ENCODE data around the gene VPS13D. TPM values are rescaled to one million over a fixed set of nuclear protein-coding genes. Genes with fewer than 3 reads are reported as not detected.
"Not testable (repeated sequence)": the region's sequence is repeated elsewhere in the genome, so short reads cannot be mapped to it uniquely, and the experiment has no call there.

VPS13D gene
- total RNA-seq, 2 experiments from 2014 or later = 52.6 to 53.3 TPM

DNA sequence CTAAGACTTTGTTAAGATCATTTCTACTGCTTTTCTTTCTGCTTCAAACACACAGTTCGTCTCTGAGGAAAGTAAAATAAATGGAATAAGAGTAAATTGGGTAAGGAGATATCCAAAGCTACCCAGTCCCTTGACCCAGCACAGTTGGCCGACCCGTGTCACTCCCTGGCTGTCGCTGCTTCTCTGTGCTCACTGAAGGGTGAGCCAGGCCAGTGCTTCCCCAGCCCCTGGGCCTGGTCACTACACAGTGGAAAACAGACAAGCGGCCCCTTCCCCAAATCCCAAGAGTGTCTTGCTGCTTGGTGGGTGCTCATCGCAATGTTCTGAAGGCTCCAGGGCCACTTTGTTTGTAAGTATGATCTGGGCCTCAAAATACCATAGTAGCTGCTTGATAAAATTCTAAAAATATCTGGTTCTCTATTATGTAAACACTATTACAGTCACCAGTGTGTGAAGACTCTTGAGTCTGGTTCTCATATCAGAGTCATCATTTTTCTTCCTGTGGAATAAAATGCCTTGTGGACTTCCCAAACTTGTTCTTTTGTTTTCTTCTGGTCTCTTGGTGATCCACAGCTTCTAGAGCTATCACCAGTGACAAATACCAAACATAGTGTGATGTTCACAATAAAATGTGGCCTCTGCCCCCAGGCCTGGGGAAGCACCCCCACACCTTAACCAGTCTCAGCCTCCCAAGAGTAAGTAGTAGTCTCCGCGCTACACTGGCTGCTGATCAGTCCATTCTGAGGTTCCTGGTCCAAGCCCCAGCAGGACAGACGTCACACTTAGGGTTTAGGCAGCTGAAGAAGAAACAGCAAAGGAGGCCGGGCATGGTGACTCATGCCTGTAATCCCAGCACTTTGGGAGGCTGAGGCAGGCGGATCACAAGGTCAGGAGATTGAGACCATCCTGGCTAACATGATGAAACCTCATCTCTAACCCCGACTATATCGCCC is 282.0 kb downstream of the VPS13D start:
- H3K36me3 Mint-ChIP-seq = peaks cover 45% of the 10 kb centered on the region
- no peak for ATAC-seq (ENCODE audit: low read depth)
- peak overlapping the region; percentile 100 for H3K27ac Mint-ChIP-seq
- H3K9me3 Mint-ChIP-seq = peaks cover 3% of the 10 kb centered on the region
- H3K4me1 Mint-ChIP-seq = peaks cover 36% of the 10 kb centered on the region
- DNase-seq = no peak
- H3K27me3 Mint-ChIP-seq = no peaks in the 10 kb centered on the region
- peak overlapping the region; percentile 95 for H3K4me3 Mint-ChIP-seq
- POLR2A ChIA-PET = interaction anchor here (1.0 to 3.9 kb wide), 14 partner anchors 9 to 603 kb away, joined by 3 to 110 read pairs (median 7); partner anchors contain the start of gene DHRS3

DNA sequence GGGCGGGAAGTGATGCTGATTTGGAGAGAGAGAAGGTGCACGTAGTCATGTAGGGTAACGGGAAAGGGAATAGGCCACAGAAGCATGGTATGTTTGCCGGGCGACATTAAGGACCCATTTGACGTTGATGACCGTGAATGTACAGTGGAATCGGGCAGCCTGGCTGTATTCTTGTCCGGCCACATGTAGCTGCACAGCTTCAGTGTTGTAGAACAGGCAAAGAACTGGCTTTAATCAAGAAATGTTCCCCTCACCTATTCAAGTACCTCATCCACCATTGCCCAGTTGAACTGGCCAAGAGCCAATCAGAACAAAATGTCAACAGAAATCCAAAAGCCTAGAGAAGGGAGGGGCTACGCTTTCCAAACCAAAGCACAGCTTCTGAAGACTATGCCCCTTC is 283.4 kb downstream of the VPS13D start:
- DNase-seq (no peak), ATAC-seq (ENCODE audit: low read depth) (no peak)
- Mint-ChIP-seq H3K4me3 (no peak overlapping the region), H3K4me1 (peaks cover 39% of the 10 kb centered on the region), H3K27me3 (no peaks in the 10 kb centered on the region), H3K27ac (peak overlapping the region; percentile 21), H3K36me3 (peaks cover 49% of the 10 kb centered on the region), H3K9me3 (peaks cover 6% of the 10 kb centered on the region)
- POLR2A ChIA-PET = interaction anchor here (0.8 to 3.9 kb wide), 2 partner anchors 12 to 36 kb away, joined by 3 to 110 read pairs; no protein-coding TSS in a partner anchor

- POLR2A ChIA-PET = no interaction called here
- ATAC-seq (ENCODE audit: low read depth) (no peak), DNase-seq (no peak)
- Mint-ChIP-seq H3K36me3 (peaks cover 53% of the 10 kb centered on the region), H3K27me3 (no peaks in the 10 kb centered on the region), H3K9me3 (peaks cover 6% of the 10 kb centered on the region), H3K4me3 (no peak overlapping the region), H3K27ac (no peak overlapping the region), H3K4me1 (peaks cover 41% of the 10 kb centered on the region)
These were observed 284.8 kb downstream of the VPS13D start for GRCh38 chr1:12514590-12514989.

- ATAC-seq (ENCODE audit: low read depth) (no peak), DNase-seq (no peak)
- no peaks in the 10 kb centered on the region for H3K27me3 Mint-ChIP-seq
- POLR2A ChIA-PET = interaction anchor here (0.6 to 0.7 kb wide), 2 partner anchors 9 to 82 kb away, joined by 3 to 4 read pairs; no protein-coding TSS in a partner anchor
- no peak overlapping the region for H3K27ac Mint-ChIP-seq
- H3K9me3 Mint-ChIP-seq = peaks cover 6% of the 10 kb centered on the region
- peaks cover 56% of the 10 kb centered on the region for H3K36me3 Mint-ChIP-seq
- peaks cover 38% of the 10 kb centered on the region for H3K4me1 Mint-ChIP-seq
- no peak overlapping the region for H3K4me3 Mint-ChIP-seq
These were observed 285.4 kb downstream of the VPS13D start for GRCh38 chr1:12515234-12515633.

DNA sequence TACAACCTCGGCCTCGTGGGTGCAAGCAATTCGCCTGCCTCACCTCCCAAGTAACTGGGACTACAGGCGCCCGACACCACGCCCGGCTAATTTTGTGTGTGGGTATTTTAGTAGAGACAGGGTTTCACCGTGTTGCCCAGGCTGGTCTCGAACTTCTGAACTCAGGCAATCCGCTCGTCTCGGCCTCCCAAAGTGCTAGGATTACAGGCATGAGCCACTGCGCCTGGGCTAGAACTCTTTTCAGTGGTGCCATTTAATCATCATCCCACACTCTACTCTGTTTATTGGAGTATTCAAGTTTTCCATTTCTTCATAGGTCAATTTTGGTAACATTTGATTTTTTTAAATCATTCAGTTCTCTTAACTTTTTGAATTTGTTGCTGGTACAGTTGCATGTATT is 286.9 kb downstream of the VPS13D start:
- peaks cover 28% of the 10 kb centered on the region for H3K4me1 Mint-ChIP-seq
- DNase-seq (no peak), ATAC-seq (ENCODE audit: low read depth) (no peak)
- peaks cover 56% of the 10 kb centered on the region for H3K36me3 Mint-ChIP-seq
- H3K9me3 Mint-ChIP-seq = peaks cover 6% of the 10 kb centered on the region
- H3K4me3 Mint-ChIP-seq = no peak overlapping the region
- no peaks in the 10 kb centered on the region for H3K27me3 Mint-ChIP-seq
- POLR2A ChIA-PET = no interaction called here
- no peak overlapping the region for H3K27ac Mint-ChIP-seq

DNA sequence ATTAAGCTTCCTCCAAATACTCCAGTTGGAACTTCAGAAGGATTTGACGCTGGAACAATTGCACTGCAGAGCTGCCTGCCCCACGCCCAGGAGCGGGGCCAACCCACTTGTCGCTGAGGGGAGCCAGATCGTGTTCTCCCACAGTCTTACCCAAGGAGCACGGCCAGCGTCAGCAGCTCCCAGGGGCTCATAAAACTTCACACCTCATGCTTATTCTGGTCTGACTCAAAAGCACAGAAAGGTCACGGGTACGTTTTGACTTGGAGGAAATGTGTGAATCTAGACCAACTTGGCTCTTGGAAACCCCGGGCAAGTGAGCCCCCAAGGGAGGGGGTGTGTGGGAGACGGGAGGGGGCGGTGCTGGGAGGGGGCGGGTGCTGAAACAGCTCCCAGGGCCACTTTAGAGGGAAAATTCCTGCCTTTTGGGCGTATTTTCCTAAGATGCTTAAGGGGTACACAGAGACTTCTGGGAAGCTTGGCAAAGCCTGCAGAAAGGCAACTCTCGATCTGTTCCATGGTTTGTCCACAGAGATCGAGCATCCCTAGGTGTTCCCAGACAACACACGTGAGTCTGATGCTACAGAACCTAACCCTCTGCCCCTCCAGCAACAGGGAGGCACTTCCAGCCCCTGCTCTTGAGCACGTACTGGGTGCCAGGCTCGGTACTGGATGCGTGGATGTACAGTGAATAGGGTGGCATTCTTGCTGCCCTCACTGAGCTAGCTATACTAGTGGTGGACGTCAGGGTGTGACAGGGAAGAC is 289.3 kb downstream of the VPS13D start:
- no peaks in the 10 kb centered on the region for H3K27me3 Mint-ChIP-seq
- no peak overlapping the region for H3K4me3 Mint-ChIP-seq
- peak; percentile 29 for DNase-seq
- peak; percentile 36 for ATAC-seq (ENCODE audit: low read depth)
- H3K4me1 Mint-ChIP-seq = peaks cover 18% of the 10 kb centered on the region
- H3K9me3 Mint-ChIP-seq = peaks cover 4% of the 10 kb centered on the region
- peak overlapping the region; percentile 17 for H3K27ac Mint-ChIP-seq
- peaks cover 39% of the 10 kb centered on the region for H3K36me3 Mint-ChIP-seq
- POLR2A ChIA-PET = interaction anchor here (2.4 kb wide), 1 partner anchor 9 kb away, joined by 6 read pairs; no protein-coding TSS in a partner anchor

GRCh38 chr1:12519693-12520364 is 290.0 kb downstream of the VPS13D start:
- no peak for ATAC-seq (ENCODE audit: low read depth)
- H3K27ac Mint-ChIP-seq = peak overlapping the region; percentile 17
- peaks cover 11% of the 10 kb centered on the region for H3K4me1 Mint-ChIP-seq
- DNase-seq = peak; percentile 4
- H3K27me3 Mint-ChIP-seq = no peaks in the 10 kb centered on the region
- no peak overlapping the region for H3K4me3 Mint-ChIP-seq
- POLR2A ChIA-PET = interaction anchor here (0.7 to 2.4 kb wide), 2 partner anchors 9 to 111 kb away, joined by 3 to 6 read pairs; no protein-coding TSS in a partner anchor
- peaks cover 36% of the 10 kb centered on the region for H3K36me3 Mint-ChIP-seq
- peaks cover 6% of the 10 kb centered on the region for H3K9me3 Mint-ChIP-seq

DNA sequence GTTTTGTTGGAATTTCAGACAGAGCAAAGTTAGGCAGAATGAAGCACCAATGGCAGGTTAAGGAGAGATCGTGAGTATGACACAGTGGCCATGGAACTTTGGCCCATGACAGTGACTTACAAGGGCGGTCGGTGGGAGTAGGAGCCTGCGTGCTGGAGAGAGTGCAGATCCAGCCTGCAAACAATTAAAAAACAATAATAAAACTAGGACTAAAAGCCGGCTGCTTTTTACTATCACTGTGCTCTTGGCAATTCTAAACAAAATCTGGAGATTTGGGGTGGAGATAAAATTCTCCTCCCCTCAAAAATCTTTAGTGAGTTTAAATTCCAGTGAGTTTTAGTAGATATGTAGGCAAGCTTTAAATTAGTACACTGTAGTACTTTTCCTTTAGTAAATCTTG is 291.3 kb downstream of the VPS13D start:
- Mint-ChIP-seq H3K4me3 (no peak overlapping the region), H3K27ac (no peak overlapping the region), H3K4me1 (peaks cover 20% of the 10 kb centered on the region), H3K27me3 (no peaks in the 10 kb centered on the region), H3K36me3 (peaks cover 33% of the 10 kb centered on the region), H3K9me3 (peaks cover 6% of the 10 kb centered on the region)
- POLR2A ChIA-PET = interaction anchor here (2.4 kb wide), 1 partner anchor 11 kb away, joined by 6 read pairs; no protein-coding TSS in a partner anchor
- no peak for ATAC-seq (ENCODE audit: low read depth)
- peak; percentile 10 for DNase-seq

- Mint-ChIP-seq H3K36me3 (peaks cover 24% of the 10 kb centered on the region), H3K4me1 (peaks cover 16% of the 10 kb centered on the region)
- DNase-seq; H3K9me3 Mint-ChIP-seq; H3K4me3 Mint-ChIP-seq; H3K27ac Mint-ChIP-seq; H3K27me3 Mint-ChIP-seq; ATAC-seq (ENCODE audit: low read depth); POLR2A ChIA-PET: not testable (repeated sequence)
These were observed 292.9 kb downstream of the VPS13D start for GRCh38 chr1:12522780-12523179.

- ATAC-seq (ENCODE audit: low read depth) (no peak), DNase-seq (no peak)
- Mint-ChIP-seq H3K36me3 (peaks cover 18% of the 10 kb centered on the region), H3K4me3 (no peak overlapping the region), H3K9me3 (peaks cover 2% of the 10 kb centered on the region), H3K27ac (no peak overlapping the region), H3K27me3 (no peaks in the 10 kb centered on the region), H3K4me1 (peaks cover 12% of the 10 kb centered on the region)
- POLR2A ChIA-PET = interaction anchor here (0.7 to 0.9 kb wide), 2 partner anchors 9 to 48 kb away, joined by 3 to 4 read pairs; no protein-coding TSS in a partner anchor
These were observed 294.4 kb downstream of the VPS13D start for GRCh38 chr1:12524266-12524665.

DNA sequence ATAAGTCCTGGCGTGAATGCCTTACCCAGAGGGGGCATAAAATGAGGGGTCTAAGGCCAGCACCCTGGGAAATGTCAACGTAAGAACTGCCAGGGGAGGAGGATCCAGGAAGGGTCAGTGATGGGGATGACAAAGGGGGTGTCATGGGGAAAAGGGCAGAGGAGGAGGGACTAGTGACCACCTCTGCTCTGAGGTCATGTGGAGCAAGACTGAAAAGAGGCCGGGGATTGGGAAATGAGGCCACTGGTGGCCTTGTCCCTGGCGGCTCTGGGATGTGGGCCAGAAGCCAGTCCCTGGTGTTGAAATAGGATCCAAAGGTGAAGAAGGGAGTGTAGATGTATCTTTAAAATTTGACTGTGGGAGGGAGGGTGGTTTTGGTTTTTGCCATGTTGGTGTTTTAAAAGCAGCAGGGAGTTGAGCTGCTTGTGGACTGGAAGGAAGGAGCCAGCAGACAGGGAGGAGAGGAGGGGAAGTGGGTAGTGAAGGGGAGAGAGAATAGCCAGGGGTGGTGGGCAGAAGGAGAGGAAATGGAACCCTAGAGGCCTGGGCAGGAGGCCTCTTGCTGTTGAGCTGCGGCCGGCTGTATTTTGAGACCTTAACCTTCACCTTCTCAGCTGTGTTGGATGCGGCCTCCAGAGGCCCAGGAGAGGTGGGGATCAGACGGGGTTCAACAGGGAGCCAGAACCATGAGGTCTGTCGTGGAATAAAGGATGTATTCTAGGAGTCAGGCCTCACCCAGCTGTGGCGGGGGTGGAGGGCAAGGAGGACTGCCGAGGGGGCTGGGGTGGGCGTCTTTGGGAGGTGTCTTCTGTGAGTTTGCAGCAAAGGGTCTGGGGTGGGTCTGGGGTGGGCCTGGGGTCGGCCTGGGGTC is 295.7 kb downstream of the VPS13D start:
- POLR2A ChIA-PET = interaction anchor here (0.6 to 2.9 kb wide), 4 partner anchors 10 to 92 kb away, joined by 3 to 7 read pairs (median 4); no protein-coding TSS in a partner anchor
- H3K27ac Mint-ChIP-seq = peak overlapping the region; percentile 77
- no peak for ATAC-seq (ENCODE audit: low read depth)

GRCh38 chr1:12527564-12527963 is 297.7 kb downstream of the VPS13D start:
- peaks cover 2% of the 10 kb centered on the region for H3K9me3 Mint-ChIP-seq
- no peak overlapping the region for H3K27ac Mint-ChIP-seq

More for the DNA sequence above, 295.7 kb downstream of the VPS13D start:
- peak; percentile 20 for DNase-seq
- H3K27me3 Mint-ChIP-seq = no peaks in the 10 kb centered on the region
- H3K36me3 Mint-ChIP-seq = peaks cover 10% of the 10 kb centered on the region
- no peak overlapping the region for H3K4me3 Mint-ChIP-seq
- H3K9me3 Mint-ChIP-seq = peaks cover 2% of the 10 kb centered on the region
- H3K4me1 Mint-ChIP-seq = peaks cover 13% of the 10 kb centered on the region

More at GRCh38 chr1:12527564-12527963, 297.7 kb downstream of the VPS13D start:
- peaks cover 13% of the 10 kb centered on the region for H3K4me1 Mint-ChIP-seq
- DNase-seq = no peak
- H3K27me3 Mint-ChIP-seq = no peaks in the 10 kb centered on the region
- H3K4me3 Mint-ChIP-seq = no peak overlapping the region
- H3K36me3 Mint-ChIP-seq = peaks cover 10% of the 10 kb centered on the region
- POLR2A ChIA-PET = no interaction called here
- ATAC-seq (ENCODE audit: low read depth) = no peak

All from activated naive CD8-positive, alpha-beta T cell treated with anti-CD3 and anti-CD28 coated beads, Interleukin-2, amount 10 ng/mL, durations not matched to agents 7 days and 5 days (primary cell).